ENCODE measurements around the gene GZMM. TPM values are rescaled to one million over a fixed set of nuclear protein-coding genes. Genes with fewer than 3 reads are reported as not detected.

GZMM gene
- total and polyA plus RNA-seq, 4 experiments from 2014 or later: 25.5 to 122 (median 55.4) TPM

GRCh38 chr19:580274-580835 lies 36.5 kb downstream of the GZMM start:
- H3K9me3 Mint-ChIP-seq: peaks cover 0 to 1% (median 0%) of the 10 kb centered on the region in 8 donors
- H3K4me3 Mint-ChIP-seq: no peak overlapping the region
- Histone ChIP-seq H3K36me3 (ENCODE audit: insufficient read depth, low read length) (peaks cover 14% of the 10 kb centered on the region), H3K27ac (ENCODE audit: low read depth, low read length) (no peak overlapping the region), H3K27me3 (ENCODE audit: insufficient read depth, low read length) (no peaks in the 10 kb centered on the region), H3K4me1 (ENCODE audit: insufficient read depth, low read length) (peaks cover 18% of the 10 kb centered on the region), H3K9me3 (ENCODE audit: control insufficient read depth in 1 of 2, low read length in 2 of 2) (no peaks in the 10 kb centered on the region), H3K4me3 (ENCODE audit: low read length in 2 of 2) (no peak overlapping the region)
- no peak for DNase-seq
- CTCF ChIA-PET (ENCODE audit: partially characterized antibody): no interaction called here
- intact Hi-C loops (cut with micrococcal nuclease): no loop called here
- peaks cover 0 to 2% of the 10 kb centered on the region in 2 donors for H3K27me3 Mint-ChIP-seq
- H3K27ac Mint-ChIP-seq: no peak overlapping the region
- H3K4me1 Mint-ChIP-seq: peaks cover 3 to 18% (median 5%) of the 10 kb centered on the region in 4 donors
- POLR2A ChIA-PET (ENCODE audit: partially characterized antibody): no interaction called here
- peaks cover 0 to 16% of the 10 kb centered on the region in 2 donors for H3K36me3 Mint-ChIP-seq

- Histone ChIP-seq H3K4me3 (ENCODE audit: low read length in 2 of 2) (no peak overlapping the region), H3K36me3 (ENCODE audit: insufficient read depth, low read length) (peaks cover 14% of the 10 kb centered on the region), H3K4me1 (ENCODE audit: insufficient read depth, low read length) (peaks cover 7% of the 10 kb centered on the region), H3K27me3 (ENCODE audit: insufficient read depth, low read length) (no peaks in the 10 kb centered on the region), H3K9me3 (ENCODE audit: control insufficient read depth in 1 of 2, low read length in 2 of 2) (no peaks in the 10 kb centered on the region), H3K27ac (ENCODE audit: low read depth, low read length) (no peak overlapping the region)
- Mint-ChIP-seq H3K36me3 (peaks cover 0 to 16% of the 10 kb centered on the region in 2 donors), H3K9me3 (peaks cover 0 to 1% (median 0%) of the 10 kb centered on the region in 8 donors), H3K27me3 (peaks cover 1 to 2% of the 10 kb centered on the region in 2 donors), H3K4me3 (no peak overlapping the region), H3K27ac (no peak overlapping the region), H3K4me1 (peaks cover 3 to 14% (median 4%) of the 10 kb centered on the region in 4 donors)
- DNase-seq: no peak
- ChIA-PET CTCF (ENCODE audit: partially characterized antibody) (no interaction called here), POLR2A (ENCODE audit: partially characterized antibody) (no interaction called here)
- intact Hi-C loops (cut with micrococcal nuclease): no loop called here
Observed at GRCh38 chr19:581399-582111, 37.7 kb downstream of the GZMM start.

DNA sequence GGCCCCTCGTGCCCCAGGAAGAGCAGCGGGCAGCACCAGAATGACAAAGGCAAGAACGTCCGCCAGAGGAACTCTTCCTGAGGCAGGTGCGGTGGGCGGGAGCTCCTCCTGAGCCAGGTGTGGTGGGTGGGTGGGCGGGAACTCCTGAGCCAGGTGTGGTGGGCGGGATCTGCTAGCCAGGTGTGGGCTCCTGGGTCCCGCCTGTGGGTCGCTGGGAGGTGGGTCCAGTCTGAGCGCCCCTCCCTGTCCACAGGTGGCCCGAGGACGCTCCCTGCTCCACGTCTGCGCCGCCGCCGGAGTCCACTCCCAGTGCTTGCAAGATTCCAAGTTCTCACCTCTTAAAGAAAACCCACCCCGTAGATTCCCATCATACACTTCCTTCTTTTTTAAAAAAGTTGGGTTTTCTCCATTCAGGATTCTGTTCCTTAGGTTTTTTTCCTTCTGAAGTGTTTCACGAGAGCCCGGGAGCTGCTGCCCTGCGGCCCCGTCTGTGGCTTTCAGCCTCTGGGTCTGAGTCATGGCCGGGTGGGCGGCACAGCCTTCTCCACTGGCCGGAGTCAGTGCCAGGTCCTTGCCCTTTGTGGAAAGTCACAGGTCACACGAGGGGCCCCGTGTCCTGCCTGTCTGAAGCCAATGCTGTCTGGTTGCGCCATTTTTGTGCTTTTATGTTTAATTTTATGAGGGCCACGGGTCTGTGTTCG lies 38.8 kb downstream of the GZMM start:
- Histone ChIP-seq H3K27me3 (ENCODE audit: insufficient read depth, low read length) (no peaks in the 10 kb centered on the region), H3K36me3 (ENCODE audit: insufficient read depth, low read length) (peaks cover 14% of the 10 kb centered on the region), H3K4me3 (ENCODE audit: low read length in 2 of 2) (no peak overlapping the region), H3K27ac (ENCODE audit: low read depth, low read length) (no peak overlapping the region), H3K9me3 (ENCODE audit: control insufficient read depth in 1 of 2, low read length in 2 of 2) (no peaks in the 10 kb centered on the region), H3K4me1 (ENCODE audit: insufficient read depth, low read length) (peaks cover 4% of the 10 kb centered on the region)
- no peak overlapping the region for H3K4me3 Mint-ChIP-seq
- peaks cover 0 to 1% (median 0%) of the 10 kb centered on the region in 8 donors for H3K9me3 Mint-ChIP-seq
- ChIA-PET POLR2A (ENCODE audit: partially characterized antibody) (no interaction called here), CTCF (ENCODE audit: partially characterized antibody) (interaction anchor here (4.3 kb wide), 1 partner anchor 150 kb away, joined by 26 read pairs; no protein-coding TSS in a partner anchor)
- H3K4me1 Mint-ChIP-seq: peaks cover 0 to 5% (median 2%) of the 10 kb centered on the region in 4 donors
- intact Hi-C loops (cut with micrococcal nuclease): no loop called here
- peaks cover 0 to 15% of the 10 kb centered on the region in 2 donors for H3K36me3 Mint-ChIP-seq
- DNase-seq: no peak
- no peak overlapping the region for H3K27ac Mint-ChIP-seq
- H3K27me3 Mint-ChIP-seq: peaks cover 1 to 2% of the 10 kb centered on the region in 2 donors

DNA sequence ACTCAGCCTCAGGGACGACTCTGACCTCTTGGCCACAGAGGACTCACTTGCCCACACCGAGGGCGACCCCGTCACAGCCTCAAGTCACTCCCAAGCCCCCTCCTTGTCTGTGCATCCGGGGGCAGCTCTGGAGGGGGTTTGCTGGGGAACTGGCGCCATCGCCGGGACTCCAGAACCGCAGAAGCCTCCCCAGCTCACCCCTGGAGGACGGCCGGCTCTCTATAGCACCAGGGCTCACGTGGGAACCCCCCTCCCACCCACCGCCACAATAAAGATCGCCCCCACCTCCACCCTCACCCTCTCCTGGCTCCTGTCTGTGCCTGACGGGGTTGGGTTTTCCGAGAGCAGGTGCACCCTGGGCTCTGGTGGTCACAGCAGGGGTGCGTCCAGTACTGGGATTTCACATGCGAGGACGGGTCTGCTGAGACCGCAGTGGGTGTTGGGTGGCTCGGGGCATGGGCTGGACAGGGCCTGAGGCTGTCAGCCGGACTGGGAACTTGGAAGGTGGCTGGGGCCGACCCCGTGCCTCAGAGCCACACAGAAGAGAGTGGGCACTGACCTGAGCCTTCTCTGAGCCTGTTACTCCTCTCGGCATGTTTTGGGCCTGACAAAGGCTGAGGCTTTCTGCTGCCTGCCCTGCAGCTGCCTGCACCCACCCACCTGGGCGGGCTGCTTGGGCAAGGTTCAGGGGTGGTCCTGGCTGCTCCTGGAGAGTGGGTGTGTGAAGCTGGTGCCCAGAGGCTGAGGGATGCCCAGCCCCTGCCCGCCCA lies 39.5 kb downstream of the GZMM start:
- Histone ChIP-seq H3K9me3 (ENCODE audit: control insufficient read depth in 1 of 2, low read length in 2 of 2) (no peaks in the 10 kb centered on the region), H3K4me1 (ENCODE audit: insufficient read depth, low read length) (peaks cover 9% of the 10 kb centered on the region), H3K36me3 (ENCODE audit: insufficient read depth, low read length) (peaks cover 14% of the 10 kb centered on the region), H3K27me3 (ENCODE audit: insufficient read depth, low read length) (no peaks in the 10 kb centered on the region), H3K4me3 (ENCODE audit: low read length in 2 of 2) (no peak overlapping the region), H3K27ac (ENCODE audit: low read depth, low read length) (no peak overlapping the region)
- Mint-ChIP-seq H3K9me3 (peaks cover 0 to 1% (median 0%) of the 10 kb centered on the region in 8 donors), H3K36me3 (peaks cover 0 to 15% of the 10 kb centered on the region in 2 donors), H3K4me3 (no peak overlapping the region), H3K4me1 (peaks cover 3 to 6% (median 4%) of the 10 kb centered on the region in 4 donors), H3K27me3 (peaks cover 3 to 6% of the 10 kb centered on the region in 2 donors), H3K27ac (peak overlapping the region in 1 of 7 donors; percentile 75)
- ChIA-PET POLR2A (ENCODE audit: partially characterized antibody) (interaction anchor here (0.9 to 2.2 kb wide), 9 partner anchors 9 to 96 kb away, joined by 3 to 7 read pairs (median 5); partner anchors contain the start of genes BSG and RNF126), CTCF (ENCODE audit: partially characterized antibody) (interaction anchor here (0.7 to 4.3 kb wide), 9 partner anchors 9 to 158 kb away, joined by 3 to 26 read pairs (median 5); partner anchors contain the start of gene RNF126)
- intact Hi-C loops (cut with micrococcal nuclease): no loop called here
- DNase-seq: no peak

- no peak overlapping the region for H3K4me3 ChIP-seq (ENCODE audit: low read length in 2 of 2)
- H3K9me3 Mint-ChIP-seq: peaks cover 0 to 1% (median 0%) of the 10 kb centered on the region in 8 donors
- H3K4me1 Mint-ChIP-seq: peaks cover 3 to 7% (median 5%) of the 10 kb centered on the region in 4 donors
- H3K36me3 Mint-ChIP-seq: peaks cover 0 to 14% of the 10 kb centered on the region in 2 donors
- no peaks in the 10 kb centered on the region for H3K9me3 ChIP-seq (ENCODE audit: control insufficient read depth in 1 of 2, low read length in 2 of 2)
- POLR2A ChIA-PET (ENCODE audit: partially characterized antibody): interaction anchor here (0.9 to 2.2 kb wide), 11 partner anchors 9 to 95 kb away, joined by 3 to 7 read pairs (median 4); partner anchors contain the start of genes BSG and RNF126
- H3K27me3 ChIP-seq (ENCODE audit: insufficient read depth, low read length): peaks cover 5% of the 10 kb centered on the region
- CTCF ChIA-PET (ENCODE audit: partially characterized antibody): interaction anchor here (0.7 to 4.3 kb wide), 11 partner anchors 9 to 158 kb away, joined by 3 to 26 read pairs (median 4); partner anchors contain the start of gene RNF126
- peaks cover 14% of the 10 kb centered on the region for H3K4me1 ChIP-seq (ENCODE audit: insufficient read depth, low read length)
- peak overlapping the region in 2 of 7 donors; percentile 51 to 75 for H3K27ac Mint-ChIP-seq
- no peak for DNase-seq
- peaks cover 14% of the 10 kb centered on the region for H3K36me3 ChIP-seq (ENCODE audit: insufficient read depth, low read length)
- H3K4me3 Mint-ChIP-seq: no peak overlapping the region
- H3K27ac ChIP-seq (ENCODE audit: low read depth, low read length): no peak overlapping the region
- H3K27me3 Mint-ChIP-seq: peaks cover 3 to 6% of the 10 kb centered on the region in 2 donors
- intact Hi-C loops (cut with micrococcal nuclease): loop anchor here (1.0 kb wide), 1 partner anchor 150 kb away; no protein-coding TSS in a partner anchor
Observed at GRCh38 chr19:583968-584239, 40.1 kb downstream of the GZMM start.

- Histone ChIP-seq H3K27ac (ENCODE audit: low read depth, low read length) (no peak overlapping the region), H3K27me3 (ENCODE audit: insufficient read depth, low read length) (peaks cover 6% of the 10 kb centered on the region), H3K4me3 (ENCODE audit: low read length in 2 of 2) (no peak overlapping the region), H3K4me1 (ENCODE audit: insufficient read depth, low read length) (peaks cover 19% of the 10 kb centered on the region), H3K9me3 (ENCODE audit: control insufficient read depth in 1 of 2, low read length in 2 of 2) (no peaks in the 10 kb centered on the region), H3K36me3 (ENCODE audit: insufficient read depth, low read length) (peaks cover 14% of the 10 kb centered on the region)
- Mint-ChIP-seq H3K4me3 (no peak overlapping the region), H3K27me3 (peaks cover 3 to 6% of the 10 kb centered on the region in 2 donors), H3K4me1 (peaks cover 3 to 11% (median 6%) of the 10 kb centered on the region in 4 donors), H3K36me3 (peaks cover 0 to 13% of the 10 kb centered on the region in 2 donors), H3K27ac (peak overlapping the region in 1 of 7 donors; percentile 75), H3K9me3 (peaks cover 0 to 1% (median 0%) of the 10 kb centered on the region in 8 donors)
- POLR2A ChIA-PET (ENCODE audit: partially characterized antibody): interaction anchor here (0.9 to 2.2 kb wide), 11 partner anchors 10 to 95 kb away, joined by 3 to 7 read pairs (median 4); partner anchors contain the start of genes BSG and RNF126
- intact Hi-C loops (cut with micrococcal nuclease): loop anchor here (1.0 kb wide), 1 partner anchor 150 kb away; no protein-coding TSS in a partner anchor
- CTCF ChIA-PET (ENCODE audit: partially characterized antibody): interaction anchor here (0.7 to 4.3 kb wide), 12 partner anchors 10 to 157 kb away, joined by 3 to 26 read pairs (median 4); partner anchors contain the start of gene RNF126
- DNase-seq: peak; percentile 54 to 70 (median 60)
Observed at GRCh38 chr19:584240-585001, 40.6 kb downstream of the GZMM start.

Data from CD4-positive, alpha-beta memory T cell (primary cell).